Stimulated activated CD4-positive, alpha-beta T cell treated with anti-CD3 and anti-CD28 coated beads, TNF-alpha, amount 100 ng/mL, for 48 hours (primary cell): Measurements from ENCODE around the gene MAP1B.

Experiments
- DNase-seq, 3 donors: peaks; one replicate each; pipeline ENCODE4 v3.0.0-alpha.2; 2020; ENCODE audit warnings: low read depth in 3 of 3

MAP1B gene

GRCh38 chr5:72133212-72133990 lies 26.1 kb downstream of the MAP1B start:
- no peak for DNase-seq

GRCh38 chr5:72134226-72134899 lies 27.1 kb downstream of the MAP1B start:
- no peak for DNase-seq

- DNase-seq, result no peak
Measured at GRCh38 chr5:72137826-72138409, 30.6 kb downstream of the MAP1B start.

GRCh38 chr5:72138943-72139521 lies 31.8 kb downstream of the MAP1B start:
- DNase-seq, result peak; percentile 5 to 7 (median 5)

GRCh38 chr5:72140711-72141110 lies 33.4 kb downstream of the MAP1B start:
- no peak for DNase-seq

GRCh38 chr5:72141440-72142355 lies 34.4 kb downstream of the MAP1B start:
- DNase-seq, result no peak

- DNase-seq, result no peak
Measured at GRCh38 chr5:72144762-72145161, 37.5 kb downstream of the MAP1B start.

- DNase-seq, result no peak
Measured at GRCh38 chr5:72145348-72145747, 38.1 kb downstream of the MAP1B start.

- no peak for DNase-seq
Measured at GRCh38 chr5:72146056-72146455, 38.8 kb downstream of the MAP1B start.

- DNase-seq, result no peak
Measured at GRCh38 chr5:72147569-72147968, 40.3 kb downstream of the MAP1B start.

GRCh38 chr5:72149742-72150141 lies 42.5 kb downstream of the MAP1B start:
- no peak for DNase-seq

- DNase-seq, result no peak
Measured at GRCh38 chr5:72151169-72151568, 43.9 kb downstream of the MAP1B start.

- no peak for DNase-seq
Measured at GRCh38 chr5:72151646-72152045, 44.4 kb downstream of the MAP1B start.

- DNase-seq, result no peak
Measured at GRCh38 chr5:72152545-72152944, 45.3 kb downstream of the MAP1B start.

GRCh38 chr5:72153551-72153950 lies 46.3 kb downstream of the MAP1B start:
- DNase-seq, result no peak

- DNase-seq, result no peak
Measured at GRCh38 chr5:72154076-72154756, 46.9 kb downstream of the MAP1B start.

- no peak for DNase-seq
Measured at GRCh38 chr5:72156946-72157624, 49.8 kb downstream of the MAP1B start.

GRCh38 chr5:72157625-72157962 lies 50.3 kb downstream of the MAP1B start:
- no peak for DNase-seq

GRCh38 chr5:72159501-72159911 lies 52.2 kb downstream of the MAP1B start:
- DNase-seq, result no peak

- no peak for DNase-seq
Measured at GRCh38 chr5:72160329-72160728, 53.1 kb downstream of the MAP1B start.
